ENCODE results near the gene RAB34. TPM values are rescaled to one million over a fixed set of nuclear protein-coding genes. Genes with fewer than 3 reads are reported as not detected.

RAB34 gene
- total RNA-seq, 1 experiment from 2014 or later = 189 TPM

DNA sequence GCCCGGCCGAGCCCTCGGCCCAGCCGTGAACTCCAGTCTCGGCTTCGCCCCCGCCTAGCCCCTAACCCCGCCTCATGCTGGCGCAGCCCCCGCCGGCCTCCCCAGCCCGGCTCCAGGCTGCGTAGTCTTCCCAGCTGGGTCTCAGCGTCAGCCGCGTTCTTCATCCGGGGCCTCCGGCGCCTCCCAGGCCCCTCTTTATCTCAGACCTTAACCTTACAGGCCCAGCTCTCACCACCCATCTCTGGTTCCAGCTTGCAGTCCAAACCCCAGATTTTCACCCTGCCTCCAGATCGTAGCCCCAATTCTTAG lies 6.0 kb downstream of the RAB34 start, which contains the start of gene PROCA1:
Gene PROCA1, minus strand, starts transcription at position 166 of the 309 bp plus-strand sequence. CDS start 228 bp downstream, outside the sequence.
- peak within 1 kb of the TSS; percentile 99 to 100 (median 99) for H3K27ac Mint-ChIP-seq
- Histone ChIP-seq H2BK120ac (ENCODE audit: low read depth, low read length, poor library complexity, severe bottlenecking) (no peak within 1 kb of the TSS), H3K4me1 (ENCODE audit: insufficient read depth, low read length) (peaks cover 3% of the 10 kb centered on the region; the same call in 1 of the 2 replicates), H3K56ac (ENCODE audit: insufficient read length, low read depth, low read length) (no peak within 1 kb of the TSS), H2AK5ac (ENCODE audit: insufficient read length, low read length) (no peak within 1 kb of the TSS), H2BK20ac (ENCODE audit: low read depth, low read length, poor library complexity, severe bottlenecking) (no peak within 1 kb of the TSS), H3K27ac (ENCODE audit: insufficient read length, low read depth, low read length) (peak within 1 kb of the TSS; percentile 68), H3K27me3 (ENCODE audit: insufficient read depth, low read length) (no peaks in the 10 kb centered on the region), H3K4ac (ENCODE audit: low read depth, low read length) (no peak within 1 kb of the TSS), H3K23ac (ENCODE audit: insufficient read length, low read depth, low read length) (no peak within 1 kb of the TSS), H4K91ac (ENCODE audit: insufficient read length, low read depth, low read length) (no peak within 1 kb of the TSS), H3K9ac (ENCODE audit: extremely low read depth, insufficient read length, low read length) (peak within 1 kb of the TSS; percentile 79), H2BK12ac (ENCODE audit: insufficient read length, low read depth, low read length) (no peak within 1 kb of the TSS), H3K9me3 (ENCODE audit: control insufficient read depth, low read depth, low read length) (no peaks in the 10 kb centered on the region), H3K18ac (ENCODE audit: insufficient read length, low read depth, low read length) (peak within 1 kb of the TSS; percentile 94), H2BK15ac (ENCODE audit: low read depth, low read length) (no peak within 1 kb of the TSS), H4K5ac (ENCODE audit: insufficient read length, low read depth, low read length) (peak within 1 kb of the TSS; percentile 7), H2BK5ac (ENCODE audit: insufficient read length, low read length) (no peak within 1 kb of the TSS), H4K20me1 (ENCODE audit: control insufficient read depth, insufficient read depth, insufficient read length) (no peaks in the 10 kb centered on the region), H3K23me2 (ENCODE audit: insufficient read length, low read depth, low read length, poor library complexity, severe bottlenecking) (peaks cover 17% of the 10 kb centered on the region), H4K8ac (replicated peaks; ENCODE audit: insufficient read length, low read depth, low read length) (no peak within 1 kb of the TSS), H2AFZ (ENCODE audit: low read length) (no peak within 1 kb of the TSS), H3K79me1 (ENCODE audit: insufficient read depth, low read depth, low read length, poor library complexity, severe bottlenecking) (peaks cover 4% of the 10 kb centered on the region), H3K14ac (ENCODE audit: insufficient read depth, low read length) (peak within 1 kb of the TSS; percentile 94), H3T11ph (ENCODE audit: low read length) (no peak within 1 kb of the TSS), H3K79me2 (ENCODE audit: insufficient read depth, low read length) (peaks cover 6% of the 10 kb centered on the region; the same call in 1 of the 2 replicates), H3K4me2 (ENCODE audit: insufficient read depth, insufficient read length, low read length) (peak within 1 kb of the TSS; percentile 66)
- peaks cover 23 to 43% (median 29%) of the 10 kb centered on the region in 3 experiments; a peak in 6 of 7 replicates for H3K36me3 Mint-ChIP-seq (ENCODE audit: insufficient read depth in 1 of 3, low read depth in 3 of 3)
- no peaks in the 10 kb centered on the region for H3K27me3 Mint-ChIP-seq (ENCODE audit: low read depth)
- TF ChIP-seq, protein P1, sequence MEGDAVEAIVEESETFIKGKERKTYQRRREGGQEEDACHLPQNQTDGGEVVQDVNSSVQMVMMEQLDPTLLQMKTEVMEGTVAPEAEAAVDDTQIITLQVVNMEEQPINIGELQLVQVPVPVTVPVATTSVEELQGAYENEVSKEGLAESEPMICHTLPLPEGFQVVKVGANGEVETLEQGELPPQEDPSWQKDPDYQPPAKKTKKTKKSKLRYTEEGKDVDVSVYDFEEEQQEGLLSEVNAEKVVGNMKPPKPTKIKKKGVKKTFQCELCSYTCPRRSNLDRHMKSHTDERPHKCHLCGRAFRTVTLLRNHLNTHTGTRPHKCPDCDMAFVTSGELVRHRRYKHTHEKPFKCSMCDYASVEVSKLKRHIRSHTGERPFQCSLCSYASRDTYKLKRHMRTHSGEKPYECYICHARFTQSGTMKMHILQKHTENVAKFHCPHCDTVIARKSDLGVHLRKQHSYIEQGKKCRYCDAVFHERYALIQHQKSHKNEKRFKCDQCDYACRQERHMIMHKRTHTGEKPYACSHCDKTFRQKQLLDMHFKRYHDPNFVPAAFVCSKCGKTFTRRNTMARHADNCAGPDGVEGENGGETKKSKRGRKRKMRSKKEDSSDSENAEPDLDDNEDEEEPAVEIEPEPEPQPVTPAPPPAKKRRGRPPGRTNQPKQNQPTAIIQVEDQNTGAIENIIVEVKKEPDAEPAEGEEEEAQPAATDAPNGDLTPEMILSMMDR (conservative IDR thresholded peaks at IDR 0.05) = no peak
- H3K4me3 Mint-ChIP-seq = peak within 1 kb of the TSS; percentile 89 to 96
- no peaks in the 10 kb centered on the region for H3K9me3 Mint-ChIP-seq
- DNase-seq = no peak
- peaks cover 29 to 43% of the 10 kb centered on the region in 2 experiments for H3K4me1 Mint-ChIP-seq
- no CpG with 5 or more reads among the region's 20 CpGs for WGBS (ENCODE audit: extremely low coverage, insufficient read length, low lambda C conversion rate)

Measured in H9 (cell line).